ENCODE data around the gene SYDE2. TPM values are rescaled to one million over a fixed set of nuclear protein-coding genes. Genes with fewer than 3 reads are reported as not detected.

SYDE2 gene
- total RNA-seq, 1 experiment from 2014 or later: 10.9 TPM

DNA sequence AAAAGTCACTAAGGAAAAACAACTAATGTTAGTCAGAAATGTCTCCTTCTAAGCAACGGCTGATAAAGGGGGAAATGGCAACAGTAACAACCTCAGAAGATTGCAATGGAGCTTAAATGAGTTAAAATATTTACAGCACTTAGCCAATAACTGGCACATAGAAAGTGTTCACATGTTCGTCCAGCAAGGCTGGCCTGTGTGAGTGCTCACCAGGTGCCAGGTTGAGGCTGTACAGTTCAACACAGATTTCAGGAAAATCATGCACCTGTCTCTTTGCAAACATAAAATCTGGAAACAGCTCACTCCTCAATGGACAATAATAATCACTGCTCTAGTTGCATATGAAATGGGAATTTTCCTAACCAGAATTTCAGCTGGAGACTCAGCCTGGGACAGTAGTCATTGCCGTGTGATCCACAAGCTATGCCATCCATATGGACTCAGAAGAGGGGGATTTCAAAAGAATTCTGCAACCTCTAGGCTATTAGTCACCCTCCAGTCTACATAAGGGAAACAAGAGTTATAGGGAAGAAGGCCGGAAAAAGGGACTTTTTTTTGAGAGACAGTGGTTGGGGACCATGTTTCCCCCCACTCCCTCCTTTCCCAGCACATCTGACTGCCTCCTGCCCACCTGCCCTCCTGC, 68.6 kb downstream of the SYDE2 start:
- no TSS peak for BruUV-seq (replicated peaks)
- POLR2A ChIA-PET (ENCODE audit: low non-redundant PET): no interaction called here

DNA sequence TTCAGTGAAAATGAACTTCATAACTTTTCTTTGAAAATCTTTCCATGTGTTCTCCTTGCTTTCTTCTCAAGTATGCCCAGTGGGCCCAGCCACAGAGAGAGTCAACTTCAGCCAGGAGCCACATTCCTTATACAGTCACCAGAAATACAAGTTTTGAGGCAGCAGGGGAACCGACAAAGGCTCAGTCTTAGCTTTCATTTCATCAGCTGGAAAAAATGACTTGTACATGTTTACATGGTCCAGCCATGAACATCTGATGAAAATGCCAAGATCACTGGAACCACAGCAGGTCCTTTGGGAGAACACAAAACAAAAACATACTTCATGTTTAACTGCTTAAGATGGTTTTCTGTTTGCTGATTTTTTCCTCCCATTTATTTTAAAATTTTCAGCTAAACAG, 72.5 kb downstream of the SYDE2 start:
- BruUV-seq (replicated peaks): no TSS peak
- DNase-seq (ENCODE audit: low spot score): no peak
- H3K4me3 ChIP-seq (ENCODE audit: low read depth, low read length, poor library complexity, severe bottlenecking): no peak overlapping the region
- no peaks in the 10 kb centered on the region for H3K36me3 ChIP-seq (ENCODE audit: insufficient read depth, low read length, poor library complexity, severe bottlenecking)
- no peaks in the 10 kb centered on the region for H3K27me3 ChIP-seq (replicated peaks; ENCODE audit: insufficient read depth, low read depth, low read length, poor library complexity)
- H3K27ac ChIP-seq (ENCODE audit: low read depth, low read length, poor library complexity, severe bottlenecking): no peak overlapping the region
- no peak for TF ChIP-seq EZH2 (IDR thresholded peaks at IDR 0.05; ENCODE audit: borderline replicate concordance, low read depth, low read length, poor library complexity, severe bottlenecking)
- intact Hi-C loops (cut with micrococcal nuclease; ENCODE audit: unreplicated experiment): no loop called here
- CTCF ChIA-PET: no interaction called here
- H3K4me1 ChIP-seq (ENCODE audit: insufficient read depth, low read length, poor library complexity, severe bottlenecking): no peaks in the 10 kb centered on the region
- POLR2A ChIA-PET (ENCODE audit: low non-redundant PET): no interaction called here
- H3K9me3 ChIP-seq (ENCODE audit: low read depth, low read length, poor library complexity, severe bottlenecking): no peaks in the 10 kb centered on the region

More for the DNA sequence above, 68.6 kb downstream of the SYDE2 start:
- intact Hi-C loops (cut with micrococcal nuclease; ENCODE audit: unreplicated experiment): no loop called here
- H3K27me3 ChIP-seq (replicated peaks; ENCODE audit: insufficient read depth, low read depth, low read length, poor library complexity): no peaks in the 10 kb centered on the region
- CTCF ChIA-PET: no interaction called here
- H3K9me3 ChIP-seq (ENCODE audit: low read depth, low read length, poor library complexity, severe bottlenecking): no peaks in the 10 kb centered on the region
- no peak overlapping the region for H3K27ac ChIP-seq (ENCODE audit: low read depth, low read length, poor library complexity, severe bottlenecking)
- no peak for DNase-seq (ENCODE audit: low spot score)
- TF ChIP-seq, protein P1, sequence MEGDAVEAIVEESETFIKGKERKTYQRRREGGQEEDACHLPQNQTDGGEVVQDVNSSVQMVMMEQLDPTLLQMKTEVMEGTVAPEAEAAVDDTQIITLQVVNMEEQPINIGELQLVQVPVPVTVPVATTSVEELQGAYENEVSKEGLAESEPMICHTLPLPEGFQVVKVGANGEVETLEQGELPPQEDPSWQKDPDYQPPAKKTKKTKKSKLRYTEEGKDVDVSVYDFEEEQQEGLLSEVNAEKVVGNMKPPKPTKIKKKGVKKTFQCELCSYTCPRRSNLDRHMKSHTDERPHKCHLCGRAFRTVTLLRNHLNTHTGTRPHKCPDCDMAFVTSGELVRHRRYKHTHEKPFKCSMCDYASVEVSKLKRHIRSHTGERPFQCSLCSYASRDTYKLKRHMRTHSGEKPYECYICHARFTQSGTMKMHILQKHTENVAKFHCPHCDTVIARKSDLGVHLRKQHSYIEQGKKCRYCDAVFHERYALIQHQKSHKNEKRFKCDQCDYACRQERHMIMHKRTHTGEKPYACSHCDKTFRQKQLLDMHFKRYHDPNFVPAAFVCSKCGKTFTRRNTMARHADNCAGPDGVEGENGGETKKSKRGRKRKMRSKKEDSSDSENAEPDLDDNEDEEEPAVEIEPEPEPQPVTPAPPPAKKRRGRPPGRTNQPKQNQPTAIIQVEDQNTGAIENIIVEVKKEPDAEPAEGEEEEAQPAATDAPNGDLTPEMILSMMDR (conservative IDR thresholded peaks at IDR 0.05; ENCODE audit: low read depth, low read length): no peak
- no peak for TF ChIP-seq EZH2 (IDR thresholded peaks at IDR 0.05; ENCODE audit: borderline replicate concordance, low read depth, low read length, poor library complexity, severe bottlenecking)
- H3K4me1 ChIP-seq (ENCODE audit: insufficient read depth, low read length, poor library complexity, severe bottlenecking): no peaks in the 10 kb centered on the region
- no peak overlapping the region for H3K4me3 ChIP-seq (ENCODE audit: low read depth, low read length, poor library complexity, severe bottlenecking)
- no peaks in the 10 kb centered on the region for H3K36me3 ChIP-seq (ENCODE audit: insufficient read depth, low read length, poor library complexity, severe bottlenecking)

DNA sequence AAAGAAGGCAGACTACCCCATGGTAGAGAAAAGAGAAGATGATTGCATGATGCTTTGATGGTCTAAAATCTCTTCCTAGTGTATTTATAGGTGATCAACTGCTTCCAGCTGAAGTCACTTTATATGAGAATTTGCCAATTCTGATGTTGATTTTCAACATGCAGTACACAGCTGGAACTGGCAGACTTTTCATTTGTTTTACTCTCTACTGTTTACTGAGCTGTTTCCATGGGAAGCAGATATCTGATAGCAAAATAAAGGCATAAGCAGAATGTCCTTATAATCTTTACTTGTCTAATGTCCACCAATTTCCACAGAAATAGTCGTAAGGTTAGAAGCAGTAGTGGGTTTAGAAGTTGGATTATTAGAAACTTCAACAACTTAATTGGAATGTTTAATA, 74.9 kb downstream of the SYDE2 start:
- Histone ChIP-seq H3K27ac (ENCODE audit: low read depth, low read length, poor library complexity, severe bottlenecking) (no peak overlapping the region), H3K36me3 (ENCODE audit: insufficient read depth, low read length, poor library complexity, severe bottlenecking) (no peaks in the 10 kb centered on the region), H3K4me1 (ENCODE audit: insufficient read depth, low read length, poor library complexity, severe bottlenecking) (no peaks in the 10 kb centered on the region), H3K4me3 (ENCODE audit: low read depth, low read length, poor library complexity, severe bottlenecking) (no peak overlapping the region), H3K27me3 (replicated peaks; ENCODE audit: insufficient read depth, low read depth, low read length, poor library complexity) (no peaks in the 10 kb centered on the region), H3K9me3 (ENCODE audit: low read depth, low read length, poor library complexity, severe bottlenecking) (no peaks in the 10 kb centered on the region)
- no TSS peak for BruUV-seq (replicated peaks)
- POLR2A ChIA-PET (ENCODE audit: low non-redundant PET): no interaction called here
- intact Hi-C loops (cut with micrococcal nuclease; ENCODE audit: unreplicated experiment): no loop called here
- TF ChIP-seq, protein P1 (conservative IDR thresholded peaks at IDR 0.05; ENCODE audit: low read depth, low read length): no peak
- TF ChIP-seq EZH2 (IDR thresholded peaks at IDR 0.05; ENCODE audit: borderline replicate concordance, low read depth, low read length, poor library complexity, severe bottlenecking): no peak
- CTCF ChIA-PET: interaction anchor here (0.8 kb wide), 1 partner anchor 181 kb away, joined by 3 read pairs; no protein-coding TSS in a partner anchor
- DNase-seq (ENCODE audit: low spot score): no peak

DNA sequence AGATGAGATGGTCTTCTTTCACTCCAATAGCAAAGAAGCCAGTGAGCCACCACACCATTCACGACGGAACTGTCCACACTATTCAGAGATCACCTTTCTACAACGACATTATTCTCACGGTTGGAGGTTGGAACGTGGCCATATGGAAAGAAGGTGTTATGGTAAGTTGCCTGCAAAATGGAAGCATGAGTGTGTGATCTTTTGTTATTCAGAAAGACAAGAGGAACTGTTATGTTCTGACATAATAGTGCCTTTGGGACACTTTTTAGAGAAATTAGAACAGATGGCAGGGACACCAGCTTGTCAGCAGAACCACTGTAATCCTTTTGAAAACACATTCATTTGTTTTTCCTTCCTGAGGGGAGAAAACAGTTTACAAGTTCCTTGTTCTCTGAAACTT, 76.7 kb downstream of the SYDE2 start:
- no peaks in the 10 kb centered on the region for H3K4me1 ChIP-seq (ENCODE audit: insufficient read depth, low read length, poor library complexity, severe bottlenecking)
- H3K36me3 ChIP-seq (ENCODE audit: insufficient read depth, low read length, poor library complexity, severe bottlenecking): no peaks in the 10 kb centered on the region
- DNase-seq (ENCODE audit: low spot score): no peak
- H3K27ac ChIP-seq (ENCODE audit: low read depth, low read length, poor library complexity, severe bottlenecking): no peak overlapping the region
- H3K9me3 ChIP-seq (ENCODE audit: low read depth, low read length, poor library complexity, severe bottlenecking): no peaks in the 10 kb centered on the region
- ChIA-PET CTCF (no interaction called here), POLR2A (ENCODE audit: low non-redundant PET) (no interaction called here)
- H3K4me3 ChIP-seq (ENCODE audit: low read depth, low read length, poor library complexity, severe bottlenecking): no peak overlapping the region
- no peaks in the 10 kb centered on the region for H3K27me3 ChIP-seq (replicated peaks; ENCODE audit: insufficient read depth, low read depth, low read length, poor library complexity)
- intact Hi-C loops (cut with micrococcal nuclease; ENCODE audit: unreplicated experiment): no loop called here
- BruUV-seq (replicated peaks): no TSS peak
- TF ChIP-seq EZH2 (IDR thresholded peaks at IDR 0.05; ENCODE audit: borderline replicate concordance, low read depth, low read length, poor library complexity, severe bottlenecking): no peak
- TF ChIP-seq, protein P1 (conservative IDR thresholded peaks at IDR 0.05; ENCODE audit: low read depth, low read length): no peak

Data from A673 (cell line).